ENCODE results near the gene LRATD1.

Gene LRATD1

GRCh38 chr2:14633061-14633460 is 544 bp downstream of the LRATD1 start:
- no peaks in the 10 kb centered on the region for H3K36me3 ChIP-seq (ENCODE audit: insufficient read depth, low read length)
- no peak overlapping the region for H3K4me3 ChIP-seq (ENCODE audit: low read depth, low read length)
- H3K4me1 ChIP-seq (ENCODE audit: control insufficient read depth, insufficient read depth, low read length, unreplicated experiment) = no peaks in the 10 kb centered on the region
- H3K79me2 ChIP-seq (ENCODE audit: control insufficient read depth, insufficient read depth, low read length, unreplicated experiment) = no peaks in the 10 kb centered on the region
- H3K27ac ChIP-seq (ENCODE audit: low read depth, low read length) = no peak overlapping the region
- no peak overlapping the region for H2AFZ ChIP-seq (ENCODE audit: low read length, unreplicated experiment)
- peaks cover 74% of the 10 kb centered on the region for H3K27me3 ChIP-seq (ENCODE audit: insufficient read depth, low read length)

- Histone ChIP-seq H3K27ac (ENCODE audit: low read depth, low read length) (no peak overlapping the region), H3K4me3 (ENCODE audit: low read depth, low read length) (no peak overlapping the region), H2AFZ (ENCODE audit: low read length, unreplicated experiment) (no peak overlapping the region)
These were observed 1.1 kb downstream of the LRATD1 start for GRCh38 chr2:14633461-14634181.

GRCh38 chr2:14634182-14634488 is 1.6 kb downstream of the LRATD1 start:
- Histone ChIP-seq H3K79me2 (ENCODE audit: control insufficient read depth, insufficient read depth, low read length, unreplicated experiment) (no peaks in the 10 kb centered on the region), H2AFZ (ENCODE audit: low read length, unreplicated experiment) (no peak overlapping the region), H3K27ac (ENCODE audit: low read depth, low read length) (no peak overlapping the region), H3K27me3 (ENCODE audit: insufficient read depth, low read length) (peaks cover 74% of the 10 kb centered on the region), H3K36me3 (ENCODE audit: insufficient read depth, low read length) (no peaks in the 10 kb centered on the region), H3K4me1 (ENCODE audit: control insufficient read depth, insufficient read depth, low read length, unreplicated experiment) (no peaks in the 10 kb centered on the region), H3K4me3 (ENCODE audit: low read depth, low read length) (peak overlapping the region; percentile 67; the same call in 1 of the 2 replicates)

More at GRCh38 chr2:14633461-14634181, 1.1 kb downstream of the LRATD1 start:
- Histone ChIP-seq H3K36me3 (ENCODE audit: insufficient read depth, low read length) (no peaks in the 10 kb centered on the region), H3K27me3 (ENCODE audit: insufficient read depth, low read length) (peaks cover 74% of the 10 kb centered on the region), H3K4me1 (ENCODE audit: control insufficient read depth, insufficient read depth, low read length, unreplicated experiment) (no peaks in the 10 kb centered on the region), H3K79me2 (ENCODE audit: control insufficient read depth, insufficient read depth, low read length, unreplicated experiment) (no peaks in the 10 kb centered on the region)

GRCh38 chr2:14634489-14635390 is 2.2 kb downstream of the LRATD1 start:
- H2AFZ ChIP-seq (ENCODE audit: low read length, unreplicated experiment) = peak overlapping the region; percentile 23
- H3K4me3 ChIP-seq (ENCODE audit: low read depth, low read length) = peak overlapping the region; percentile 67
- peaks cover 71% of the 10 kb centered on the region for H3K27me3 ChIP-seq (ENCODE audit: insufficient read depth, low read length)
- no peaks in the 10 kb centered on the region for H3K4me1 ChIP-seq (ENCODE audit: control insufficient read depth, insufficient read depth, low read length, unreplicated experiment)
- no peaks in the 10 kb centered on the region for H3K36me3 ChIP-seq (ENCODE audit: insufficient read depth, low read length)
- H3K27ac ChIP-seq (ENCODE audit: low read depth, low read length) = no peak overlapping the region
- H3K79me2 ChIP-seq (ENCODE audit: control insufficient read depth, insufficient read depth, low read length, unreplicated experiment) = no peaks in the 10 kb centered on the region

GRCh38 chr2:14635391-14635871 is 2.9 kb downstream of the LRATD1 start:
- peaks cover 65% of the 10 kb centered on the region for H3K27me3 ChIP-seq (ENCODE audit: insufficient read depth, low read length)
- H3K4me1 ChIP-seq (ENCODE audit: control insufficient read depth, insufficient read depth, low read length, unreplicated experiment) = no peaks in the 10 kb centered on the region
- no peak overlapping the region for H2AFZ ChIP-seq (ENCODE audit: low read length, unreplicated experiment)
- peak overlapping the region; percentile 67 for H3K4me3 ChIP-seq (ENCODE audit: low read depth, low read length)
- H3K27ac ChIP-seq (ENCODE audit: low read depth, low read length) = no peak overlapping the region
- no peaks in the 10 kb centered on the region for H3K79me2 ChIP-seq (ENCODE audit: control insufficient read depth, insufficient read depth, low read length, unreplicated experiment)
- H3K36me3 ChIP-seq (ENCODE audit: insufficient read depth, low read length) = no peaks in the 10 kb centered on the region

- no peaks in the 10 kb centered on the region for H3K4me1 ChIP-seq (ENCODE audit: control insufficient read depth, insufficient read depth, low read length, unreplicated experiment)
- no peaks in the 10 kb centered on the region for H3K79me2 ChIP-seq (ENCODE audit: control insufficient read depth, insufficient read depth, low read length, unreplicated experiment)
- peaks cover 34% of the 10 kb centered on the region for H3K27me3 ChIP-seq (ENCODE audit: insufficient read depth, low read length)
- H3K4me3 ChIP-seq (ENCODE audit: low read depth, low read length) = no peak overlapping the region
- no peaks in the 10 kb centered on the region for H3K36me3 ChIP-seq (ENCODE audit: insufficient read depth, low read length)
- H2AFZ ChIP-seq (ENCODE audit: low read length, unreplicated experiment) = no peak overlapping the region
- no peak overlapping the region for H3K27ac ChIP-seq (ENCODE audit: low read depth, low read length)
These were observed 6.0 kb downstream of the LRATD1 start for GRCh38 chr2:14638488-14638887.

- Histone ChIP-seq H3K27ac (ENCODE audit: low read depth, low read length) (no peak overlapping the region), H3K79me2 (ENCODE audit: control insufficient read depth, insufficient read depth, low read length, unreplicated experiment) (no peaks in the 10 kb centered on the region), H2AFZ (ENCODE audit: low read length, unreplicated experiment) (no peak overlapping the region)
These were observed 8.6 kb downstream of the LRATD1 start for GRCh38 chr2:14641116-14641515.

GRCh38 chr2:14642499-14642898 is 10.0 kb downstream of the LRATD1 start:
- Histone ChIP-seq H3K27ac (ENCODE audit: low read depth, low read length) (no peak overlapping the region), H3K4me1 (ENCODE audit: control insufficient read depth, insufficient read depth, low read length, unreplicated experiment) (no peaks in the 10 kb centered on the region), H3K4me3 (ENCODE audit: low read depth, low read length) (no peak overlapping the region), H3K27me3 (ENCODE audit: insufficient read depth, low read length) (no peaks in the 10 kb centered on the region), H3K79me2 (ENCODE audit: control insufficient read depth, insufficient read depth, low read length, unreplicated experiment) (no peaks in the 10 kb centered on the region), H3K36me3 (ENCODE audit: insufficient read depth, low read length) (no peaks in the 10 kb centered on the region), H2AFZ (ENCODE audit: low read length, unreplicated experiment) (no peak overlapping the region)

More at GRCh38 chr2:14641116-14641515, 8.6 kb downstream of the LRATD1 start:
- Histone ChIP-seq H3K27me3 (ENCODE audit: insufficient read depth, low read length) (peaks cover 8% of the 10 kb centered on the region), H3K4me1 (ENCODE audit: control insufficient read depth, insufficient read depth, low read length, unreplicated experiment) (no peaks in the 10 kb centered on the region), H3K36me3 (ENCODE audit: insufficient read depth, low read length) (no peaks in the 10 kb centered on the region), H3K4me3 (ENCODE audit: low read depth, low read length) (no peak overlapping the region)

GRCh38 chr2:14647714-14648113 is 15.2 kb downstream of the LRATD1 start:
- no peak overlapping the region for H3K27ac ChIP-seq (ENCODE audit: low read depth, low read length)
- H3K79me2 ChIP-seq (ENCODE audit: control insufficient read depth, insufficient read depth, low read length, unreplicated experiment) = no peaks in the 10 kb centered on the region
- no peaks in the 10 kb centered on the region for H3K36me3 ChIP-seq (ENCODE audit: insufficient read depth, low read length)
- no peaks in the 10 kb centered on the region for H3K27me3 ChIP-seq (ENCODE audit: insufficient read depth, low read length)
- no peak overlapping the region for H2AFZ ChIP-seq (ENCODE audit: low read length, unreplicated experiment)
- H3K4me3 ChIP-seq (ENCODE audit: low read depth, low read length) = no peak overlapping the region
- no peaks in the 10 kb centered on the region for H3K4me1 ChIP-seq (ENCODE audit: control insufficient read depth, insufficient read depth, low read length, unreplicated experiment)

GRCh38 chr2:14650066-14650465 is 17.5 kb downstream of the LRATD1 start:
- no peaks in the 10 kb centered on the region for H3K27me3 ChIP-seq (ENCODE audit: insufficient read depth, low read length)
- no peak overlapping the region for H3K27ac ChIP-seq (ENCODE audit: low read depth, low read length)
- no peaks in the 10 kb centered on the region for H3K4me1 ChIP-seq (ENCODE audit: control insufficient read depth, insufficient read depth, low read length, unreplicated experiment)
- no peaks in the 10 kb centered on the region for H3K36me3 ChIP-seq (ENCODE audit: insufficient read depth, low read length)
- H3K79me2 ChIP-seq (ENCODE audit: control insufficient read depth, insufficient read depth, low read length, unreplicated experiment) = no peaks in the 10 kb centered on the region
- no peak overlapping the region for H2AFZ ChIP-seq (ENCODE audit: low read length, unreplicated experiment)
- H3K4me3 ChIP-seq (ENCODE audit: low read depth, low read length) = no peak overlapping the region
